ENCODE results near the gene KCNH6.

- no peak for TF ChIP-seq CTCF (IDR thresholded peaks at IDR 0.05; ENCODE audit: borderline replicate concordance, extremely low read depth, low read length, poor library complexity, severe bottlenecking)
- TF ChIP-seq EZH2 (IDR thresholded peaks at IDR 0.05; ENCODE audit: borderline replicate concordance, low read depth, low read length, severe bottlenecking), result no peak
Measured at GRCh38 chr17:63578769-63579111, 55.6 kb downstream of the KCNH6 start.

Data from DND-41 (cell line).